PC-3 (cell line): ENCODE measurements around the gene PCED1B. TPM values are rescaled to one million over a fixed set of nuclear protein-coding genes. Genes with fewer than 3 reads are reported as not detected.

Source experiments
- ATAC-seq: fragments of 200-7000 bp; cut with Tn5 transposase; 2 replicates; pipeline ENCODE4 v1.9.1; 2020; ENCODE audit warnings: mild to moderate bottlenecking, moderate library complexity
- BruUV-seq: library from RNA; stranded (reverse); fragments of 400-500 nt; replicated peaks from 2 replicates; lab custom pipeline; 2021; lab: Mats Ljungman, UMichigan
- CTCF ChIA-PET: fragments of 300-600 bp; sonication (Branson Sonifier 250); formaldehyde crosslinking; loops from one replicate; lab custom pipeline; 2022; ENCODE audit warnings: antibody characterized with exemption; lab: Charles Lee
- POLR2A ChIA-PET: fragments of 300-600 bp; sonication (Branson Sonifier 250); formaldehyde crosslinking; loops from one replicate; lab custom pipeline; 2022; ENCODE audit warnings: antibody characterized with exemption; ENCODE audit not compliant: unreplicated experiment; lab: Charles Lee
- DNase-seq: peaks from one replicate; pipeline ENCODE4 v3.0.0-alpha.2; 2015
- H2AFZ ChIP-seq: fragments of 300-600 bp; sonication (generic); 2 replicates; pipeline ENCODE4 v1.6.0; 2016; ENCODE audit warnings: antibody characterized with exemption, low read length
- H3F3A ChIP-seq: fragments of 300-600 bp; sonication (generic); one replicate; pipeline ENCODE4 v1.6.0; 2017; ENCODE audit warnings: antibody characterized with exemption, low read length, control low read depth, mild to moderate bottlenecking; ENCODE audit not compliant: unreplicated experiment
- H3K27ac ChIP-seq: fragments of 300-600 bp; sonication (generic); 2 replicates; pipeline ENCODE4 v1.5.1; 2016; ENCODE audit warnings: mild to moderate bottlenecking, low read length
- H3K27me3 ChIP-seq: fragments of 300-600 bp; sonication (generic); 2 replicates; pipeline ENCODE4 v1.6.1; 2016; ENCODE audit warnings: low read length, mixed read lengths
- H3K36me3 ChIP-seq: fragments of 300-600 bp; sonication (generic); 2 replicates; pipeline ENCODE4 v1.6.1; 2016; ENCODE audit warnings: low read depth, mixed run types, low read length, mixed read lengths
- H3K4me1 ChIP-seq: fragments of 300-600 bp; sonication (generic); 2 replicates; pipeline ENCODE4 v1.5.1; 2016; ENCODE audit warnings: low read length; ENCODE audit not compliant: insufficient read depth
- H3K4me2 ChIP-seq: fragments of 300-600 bp; sonication (generic); 2 replicates; pipeline ENCODE4 v1.6.0; 2016; ENCODE audit warnings: low read length
- H3K4me3 ChIP-seq: fragments of 300-600 bp; sonication (generic); 2 replicates; pipeline ENCODE4 v1.5.1; 2016; ENCODE audit warnings: mild to moderate bottlenecking, low read length, mixed read lengths
- H3K79me2 ChIP-seq: fragments of 300-600 bp; sonication (generic); 2 replicates; pipeline ENCODE4 v1.6.1; 2017; ENCODE audit warnings: low read length, mixed read lengths
- H3K9ac ChIP-seq: fragments of 300-600 bp; sonication (generic); 2 replicates; pipeline ENCODE4 v1.6.0; 2016; ENCODE audit warnings: mild to moderate bottlenecking, low read length
- H3K9me2 ChIP-seq: fragments of 300-600 bp; sonication (generic); replicated peaks from 2 replicates; pipeline ENCODE4 v1.6.1; 2016; ENCODE audit warnings: mixed run types, low read length, mixed read lengths
- H3K9me3 ChIP-seq: fragments of 300-600 bp; sonication (generic); 2 replicates; pipeline ENCODE4 v1.6.1; 2016; ENCODE audit warnings: low read length, mixed read lengths
- H4K20me1 ChIP-seq: fragments of 300-600 bp; sonication (generic); 2 replicates; pipeline ENCODE4 v1.6.1; 2016; ENCODE audit warnings: low read length, mixed read lengths
- CTCF ChIP-seq: fragments of 300-600 bp; sonication (generic); conservative IDR thresholded peaks from 2 replicates; pipeline ENCODE4 v1.5.1; 2017; ENCODE audit warnings: antibody characterized with exemption, low read depth, mild to moderate bottlenecking, low read length
- EZH2 ChIP-seq: fragments of 300-600 bp; sonication (generic); IDR thresholded peaks from one replicate; pipeline ENCODE4 v1.6.1; 2017; ENCODE audit warnings: antibody characterized with exemption, mild to moderate bottlenecking, low read length; ENCODE audit not compliant: unreplicated experiment
- EZH2phosphoT487 ChIP-seq: fragments of 300-600 bp; sonication (generic); IDR thresholded peaks from 2 replicates; pipeline ENCODE4 v1.6.1; 2018; ENCODE audit warnings: mild to moderate bottlenecking, antibody characterized with exemption, low read length, borderline replicate concordance
- intact Hi-C: fragments of 100-400 bp; cut with micrococcal nuclease; formaldehyde crosslinking; loops from 2 replicates; pipeline ENCODE4 v1.9.0; 2023
- total RNA-seq: library from RNA; depleted of rRNA; stranded (reverse); fragments of >200 nt; gene quantifications from 2 replicates; pipeline ENCODE4 v1.2.3, GENCODE V29; 2014

Gene PCED1B
- total RNA-seq, 1 experiment from 2014 or later = 1.0 TPM

- no peak overlapping the region for H3K9ac ChIP-seq
- H3F3A ChIP-seq = no peaks in the 10 kb centered on the region
- ATAC-seq (no peak), DNase-seq (no peak)
- no peaks in the 10 kb centered on the region for H3K36me3 ChIP-seq
- H2AFZ ChIP-seq = no peak overlapping the region
- no peaks in the 10 kb centered on the region for H4K20me1 ChIP-seq
- H3K27me3 ChIP-seq = no peaks in the 10 kb centered on the region
- no peaks in the 10 kb centered on the region for H3K79me2 ChIP-seq
- no peaks in the 10 kb centered on the region for H3K9me2 ChIP-seq
- H3K4me2 ChIP-seq = no peak overlapping the region
- peaks cover 37% of the 10 kb centered on the region for H3K4me1 ChIP-seq
- no TSS peak for BruUV-seq
- no peaks in the 10 kb centered on the region for H3K9me3 ChIP-seq
- H3K27ac ChIP-seq = no peak overlapping the region
- TF ChIP-seq EZH2phosphoT487 = no peak
- TF ChIP-seq CTCF = no peak
- no peak for TF ChIP-seq EZH2
- ChIA-PET CTCF (no interaction called here), POLR2A (no interaction called here)
- intact Hi-C loops = no loop called here
- H3K4me3 ChIP-seq = no peak overlapping the region
Measured at GRCh38 chr12:47224563-47225133, 145.2 kb downstream of the PCED1B start.

- no peaks in the 10 kb centered on the region for H3K27me3 ChIP-seq
- H3K9me3 ChIP-seq = no peaks in the 10 kb centered on the region
- no peaks in the 10 kb centered on the region for H4K20me1 ChIP-seq
- H3K79me2 ChIP-seq = no peaks in the 10 kb centered on the region
- no peaks in the 10 kb centered on the region for H3K36me3 ChIP-seq
- no TSS peak for BruUV-seq
- no peak overlapping the region for H3K4me2 ChIP-seq
- intact Hi-C loops = no loop called here
- ChIA-PET CTCF (no interaction called here), POLR2A (no interaction called here)
- H3K27ac ChIP-seq = no peak overlapping the region
- no peak overlapping the region for H3K9ac ChIP-seq
- peaks cover 30% of the 10 kb centered on the region for H3K4me1 ChIP-seq
- H3K9me2 ChIP-seq = no peaks in the 10 kb centered on the region
- H2AFZ ChIP-seq = no peak overlapping the region
- no peak overlapping the region for H3K4me3 ChIP-seq
- DNase-seq = no peak
- TF ChIP-seq CTCF (no peak), EZH2 (no peak), EZH2phosphoT487 (no peak)
- no peak for ATAC-seq
- no peaks in the 10 kb centered on the region for H3F3A ChIP-seq
Measured at GRCh38 chr12:47225356-47225755, 145.9 kb downstream of the PCED1B start.

GRCh38 chr12:47226199-47226598 is 146.8 kb downstream of the PCED1B start:
- H3K9me2 ChIP-seq = no peaks in the 10 kb centered on the region
- no peak overlapping the region for H3K27ac ChIP-seq
- intact Hi-C loops = no loop called here
- TF ChIP-seq CTCF (no peak), EZH2phosphoT487 (no peak), EZH2 (no peak)
- DNase-seq (no peak), ATAC-seq (no peak)
- no peak overlapping the region for H3K9ac ChIP-seq
- H3K27me3 ChIP-seq = no peaks in the 10 kb centered on the region
- no peaks in the 10 kb centered on the region for H3K36me3 ChIP-seq
- H3K79me2 ChIP-seq = no peaks in the 10 kb centered on the region
- no peak overlapping the region for H3K4me3 ChIP-seq
- no peak overlapping the region for H2AFZ ChIP-seq
- ChIA-PET POLR2A (no interaction called here), CTCF (no interaction called here)
- H3F3A ChIP-seq = no peaks in the 10 kb centered on the region
- no TSS peak for BruUV-seq
- H3K9me3 ChIP-seq = no peaks in the 10 kb centered on the region
- H4K20me1 ChIP-seq = no peaks in the 10 kb centered on the region
- no peak overlapping the region for H3K4me2 ChIP-seq
- peaks cover 22% of the 10 kb centered on the region for H3K4me1 ChIP-seq
